Caco-2 (cell line): ENCODE data around the gene WDR82. TPM values are rescaled to one million over a fixed set of nuclear protein-coding genes. Genes with fewer than 3 reads are reported as not detected.

ENCODE experiments used
- BruUV-seq: library from RNA; stranded (reverse); fragments of 400-500 nt; replicated peaks from 2 replicates; lab custom pipeline; 2021; lab: Mats Ljungman, UMichigan
- CTCF ChIA-PET: fragments of 300-600 bp; sonication (Branson Sonifier 250); formaldehyde crosslinking; loops from one replicate; lab custom pipeline; 2022; ENCODE audit warnings: antibody characterized with exemption; lab: Charles Lee
- POLR2A ChIA-PET: fragments of 300-600 bp; sonication (Branson Sonifier 250); formaldehyde crosslinking; loops from one replicate; lab custom pipeline; 2022; ENCODE audit warnings: antibody characterized with exemption; lab: Charles Lee
- DNase-seq, 2 experiments: peaks; one replicate each; pipeline versions ENCODE4 v3.0.0 to v3.0.0-alpha.2; 2020 to 2022
- H3K27me3 ChIP-seq: replicated peaks from 2 replicates; pipeline ENCODE4 v1.6.0; 2011; ENCODE audit warnings: low read length; ENCODE audit not compliant: control insufficient read depth, insufficient read depth
- H3K36me3 ChIP-seq: 2 replicates; pipeline ENCODE4 v1.5.1; 2011; ENCODE audit warnings: low read length; ENCODE audit not compliant: control insufficient read depth, insufficient read depth
- H3K4me1 ChIP-seq: fragments of 250-450 bp; sonication (Bioruptor Pico); 2 replicates; pipeline ENCODE4 v1.5.1; 2020; ENCODE audit warnings: mild to moderate bottlenecking
- H3K4me3 ChIP-seq: 2 replicates; pipeline ENCODE4 v1.5.1; 2011; ENCODE audit warnings: low read depth, mild to moderate bottlenecking, control low read depth, low read length
- H3K9me3 ChIP-seq: fragments of 250-450 bp; sonication (Bioruptor Pico); 2 replicates; pipeline ENCODE4 v1.5.1; 2020; ENCODE audit warnings: mild to moderate bottlenecking, moderate library complexity
- H3K27ac Mint-ChIP-seq: one replicate; pipeline ENCODE4 v1.8.0; 2022; ENCODE audit warnings: mixed read lengths; ENCODE audit not compliant: unreplicated experiment
- H3K27me3 Mint-ChIP-seq: one replicate; pipeline ENCODE4 v1.8.0; 2022; ENCODE audit warnings: mixed read lengths; ENCODE audit not compliant: insufficient read depth, unreplicated experiment
- H3K36me3 Mint-ChIP-seq: one replicate; pipeline ENCODE4 v1.8.0; 2022; ENCODE audit warnings: mild to moderate bottlenecking, mixed read lengths; ENCODE audit not compliant: insufficient read depth, unreplicated experiment
- H3K4me1 Mint-ChIP-seq: one replicate; pipeline ENCODE4 v1.8.0; 2022; ENCODE audit warnings: low read depth, mixed read lengths; ENCODE audit not compliant: unreplicated experiment
- H3K4me3 Mint-ChIP-seq: one replicate; pipeline ENCODE4 v1.8.0; 2022; ENCODE audit warnings: mild to moderate bottlenecking, moderate library complexity, mixed read lengths; ENCODE audit not compliant: unreplicated experiment
- H3K9me3 Mint-ChIP-seq: one replicate; pipeline ENCODE4 v1.8.0; 2022; ENCODE audit warnings: mixed read lengths; ENCODE audit not compliant: unreplicated experiment
- intact Hi-C: fragments of 100-400 bp; cut with micrococcal nuclease; formaldehyde crosslinking; loops from one replicate; pipeline ENCODE4 v1.10.0; 2022; ENCODE audit not compliant: unreplicated experiment
- total RNA-seq: library from RNA; stranded (reverse); gene quantifications from 2 replicates; pipeline ENCODE4 v1.2.3, GENCODE V29; 2022
- TF ChIP-seq, protein P1 (sequence below), 2 experiments: fragments of 200-600 bp in 1 of 2; IDR thresholded peaks; 1 replicate in 1 of 2; 2 replicates in 1 of 2; pipeline versions ENCODE4 v1.5.1 to v1.8.0; 2011 to 2022; ENCODE audit warnings: antibody characterized with exemption in 1 of 2, control low read depth in 1 of 2, inconsistent platforms in 1 of 2, low read depth in 1 of 2, low read length in 1 of 2, mild to moderate bottlenecking in 1 of 2, moderate library complexity in 1 of 2; ENCODE audit not compliant: insufficient read depth in 1 of 2, severe bottlenecking in 1 of 2, unreplicated experiment in 1 of 2

Gene WDR82
- total RNA-seq, 1 experiment from 2014 or later = 67.1 TPM

DNA sequence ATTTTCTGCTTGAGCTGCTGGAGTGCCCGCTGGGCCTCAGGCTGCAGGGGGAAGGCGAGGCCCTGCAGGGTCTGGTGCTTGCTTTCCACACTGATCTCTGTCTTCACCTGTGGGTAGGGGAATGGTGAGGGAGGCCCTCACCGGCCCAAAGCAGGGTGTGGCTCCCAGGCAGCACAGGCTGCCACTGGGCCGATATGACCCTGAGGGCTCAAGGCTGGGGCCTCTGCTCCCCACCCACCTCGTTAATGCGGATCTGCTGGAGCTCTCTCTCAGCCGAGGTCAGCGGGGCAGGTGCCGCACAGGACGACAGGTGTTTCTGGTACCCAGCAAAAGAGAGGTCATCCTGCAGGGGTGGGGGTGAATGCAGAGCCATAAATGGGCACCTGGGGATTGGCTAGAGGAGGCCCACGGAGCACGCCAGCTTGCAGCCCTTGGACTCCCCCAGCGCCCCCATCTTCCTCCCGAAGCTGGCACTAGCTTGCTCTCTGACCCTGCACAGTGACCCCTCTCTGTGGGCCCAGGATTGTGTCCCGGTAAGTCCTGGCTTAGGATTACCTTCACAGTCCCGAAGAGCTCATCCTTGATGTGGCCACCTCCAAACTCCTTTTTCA, 47.5 kb downstream of the WDR82 start:
- peaks cover 16% of the 10 kb centered on the region for H3K36me3 Mint-ChIP-seq
- CTCF ChIA-PET = interaction anchor here (0.9 to 2.6 kb wide), 9 partner anchors 10 to 154 kb away, joined by 3 to 22 read pairs (median 4); partner anchors contain the start of gene POC1A
- Histone ChIP-seq H3K9me3 (no peaks in the 10 kb centered on the region), H3K27me3 (no peaks in the 10 kb centered on the region), H3K4me1 (peaks cover 4% of the 10 kb centered on the region; the same call in 1 of the 2 replicates), H3K36me3 (peaks cover 3% of the 10 kb centered on the region; the same call in 1 of the 2 replicates), H3K4me3 (no peak overlapping the region)
- no peak overlapping the region for H3K27ac Mint-ChIP-seq
- H3K4me3 Mint-ChIP-seq = no peak overlapping the region
- intact Hi-C loops = loop anchor here (1.0 kb wide), 1 partner anchor 108 kb away; no protein-coding TSS in a partner anchor
- no peaks in the 10 kb centered on the region for H3K9me3 Mint-ChIP-seq
- TF ChIP-seq, protein P1, sequence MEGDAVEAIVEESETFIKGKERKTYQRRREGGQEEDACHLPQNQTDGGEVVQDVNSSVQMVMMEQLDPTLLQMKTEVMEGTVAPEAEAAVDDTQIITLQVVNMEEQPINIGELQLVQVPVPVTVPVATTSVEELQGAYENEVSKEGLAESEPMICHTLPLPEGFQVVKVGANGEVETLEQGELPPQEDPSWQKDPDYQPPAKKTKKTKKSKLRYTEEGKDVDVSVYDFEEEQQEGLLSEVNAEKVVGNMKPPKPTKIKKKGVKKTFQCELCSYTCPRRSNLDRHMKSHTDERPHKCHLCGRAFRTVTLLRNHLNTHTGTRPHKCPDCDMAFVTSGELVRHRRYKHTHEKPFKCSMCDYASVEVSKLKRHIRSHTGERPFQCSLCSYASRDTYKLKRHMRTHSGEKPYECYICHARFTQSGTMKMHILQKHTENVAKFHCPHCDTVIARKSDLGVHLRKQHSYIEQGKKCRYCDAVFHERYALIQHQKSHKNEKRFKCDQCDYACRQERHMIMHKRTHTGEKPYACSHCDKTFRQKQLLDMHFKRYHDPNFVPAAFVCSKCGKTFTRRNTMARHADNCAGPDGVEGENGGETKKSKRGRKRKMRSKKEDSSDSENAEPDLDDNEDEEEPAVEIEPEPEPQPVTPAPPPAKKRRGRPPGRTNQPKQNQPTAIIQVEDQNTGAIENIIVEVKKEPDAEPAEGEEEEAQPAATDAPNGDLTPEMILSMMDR (IDR thresholded peaks at IDR 0.05; ENCODE audit: insufficient read depth in 1 of 2, low read depth in 1 of 2, low read length in 1 of 2, severe bottlenecking in 1 of 2, unreplicated experiment in 1 of 2) = no peak
- no peaks in the 10 kb centered on the region for H3K27me3 Mint-ChIP-seq
- DNase-seq = no peak
- no peaks in the 10 kb centered on the region for H3K4me1 Mint-ChIP-seq
- BruUV-seq = no TSS peak
- POLR2A ChIA-PET = no interaction called here

DNA sequence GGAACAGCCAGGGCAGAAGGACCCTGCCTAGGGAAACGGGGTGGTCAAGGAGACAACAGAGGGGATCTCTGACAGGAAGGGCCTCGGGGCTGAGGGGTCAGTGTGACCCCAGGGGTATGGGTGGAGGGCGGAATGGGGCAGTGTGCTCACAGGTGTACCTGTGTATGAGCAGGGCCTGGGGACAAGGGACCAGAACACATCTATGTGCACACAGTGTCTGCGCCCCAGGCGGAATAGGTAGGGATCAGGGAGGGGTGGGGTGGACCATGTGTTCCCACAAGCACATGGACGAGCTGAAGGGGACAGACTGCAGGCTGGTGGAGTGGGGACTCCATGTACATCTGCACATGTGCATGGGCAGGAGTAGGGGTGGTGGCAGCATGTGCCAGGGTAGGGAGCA, 48.0 kb downstream of the WDR82 start:
- Mint-ChIP-seq H3K27me3 (no peaks in the 10 kb centered on the region), H3K4me1 (no peaks in the 10 kb centered on the region), H3K9me3 (no peaks in the 10 kb centered on the region), H3K36me3 (peaks cover 16% of the 10 kb centered on the region), H3K4me3 (no peak overlapping the region), H3K27ac (peak overlapping the region; percentile 13)
- Histone ChIP-seq H3K4me3 (no peak overlapping the region), H3K9me3 (no peaks in the 10 kb centered on the region), H3K27me3 (no peaks in the 10 kb centered on the region), H3K4me1 (peaks cover 4% of the 10 kb centered on the region; the same call in 1 of the 2 replicates), H3K36me3 (peaks cover 3% of the 10 kb centered on the region; the same call in 1 of the 2 replicates)
- intact Hi-C loops = no loop called here
- POLR2A ChIA-PET = no interaction called here
- DNase-seq = no peak
- CTCF ChIA-PET = interaction anchor here (1.3 to 2.6 kb wide), 3 partner anchors 10 to 109 kb away, joined by 3 to 22 read pairs (median 11); no protein-coding TSS in a partner anchor
- no TSS peak for BruUV-seq
- TF ChIP-seq, protein P1 (IDR thresholded peaks at IDR 0.05; ENCODE audit: insufficient read depth in 1 of 2, low read depth in 1 of 2, low read length in 1 of 2, severe bottlenecking in 1 of 2, unreplicated experiment in 1 of 2) = no peak

DNA sequence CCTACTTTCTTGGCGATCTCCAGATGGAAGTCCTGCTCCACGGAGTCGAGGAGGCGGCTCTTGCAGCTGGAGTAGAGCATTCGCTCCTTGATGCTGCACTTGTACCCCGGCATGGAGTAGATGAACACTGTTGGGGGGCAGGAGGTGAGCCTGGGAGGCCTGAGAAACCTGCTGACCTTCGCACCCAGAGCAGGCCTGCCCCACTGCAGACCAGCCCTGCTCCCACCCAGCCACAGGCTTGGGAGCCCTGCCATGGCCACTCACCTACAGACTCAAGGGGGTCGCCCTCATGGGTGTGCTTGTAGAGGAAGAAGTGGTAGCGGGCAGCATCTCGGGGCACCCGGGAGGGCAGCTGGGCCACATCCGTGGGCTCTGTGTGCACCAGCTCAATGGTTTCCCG, 48.8 kb downstream of the WDR82 start:
- POLR2A ChIA-PET = no interaction called here

More for the DNA sequence above, 48.8 kb downstream of the WDR82 start:
- no TSS peak for BruUV-seq
- intact Hi-C loops = no loop called here
- H3K27ac Mint-ChIP-seq = no peak overlapping the region
- Histone ChIP-seq H3K9me3 (no peaks in the 10 kb centered on the region), H3K36me3 (peaks cover 3% of the 10 kb centered on the region; the same call in 1 of the 2 replicates), H3K4me3 (no peak overlapping the region), H3K4me1 (peaks cover 4% of the 10 kb centered on the region; the same call in 1 of the 2 replicates), H3K27me3 (no peaks in the 10 kb centered on the region)
- CTCF ChIA-PET = interaction anchor here (1.4 kb wide), 1 partner anchor 9 kb away, joined by 3 read pairs; no protein-coding TSS in a partner anchor
- TF ChIP-seq, protein P1 (IDR thresholded peaks at IDR 0.05; ENCODE audit: insufficient read depth in 1 of 2, low read depth in 1 of 2, low read length in 1 of 2, severe bottlenecking in 1 of 2, unreplicated experiment in 1 of 2) = no peak
- no peak overlapping the region for H3K4me3 Mint-ChIP-seq
- no peaks in the 10 kb centered on the region for H3K27me3 Mint-ChIP-seq
- no peak for DNase-seq
- H3K4me1 Mint-ChIP-seq = no peaks in the 10 kb centered on the region
- H3K9me3 Mint-ChIP-seq = no peaks in the 10 kb centered on the region
- H3K36me3 Mint-ChIP-seq = peaks cover 16% of the 10 kb centered on the region
